Kidney capillary endothelial cell (primary cell): ENCODE results near the gene CMTM8.

Source experiments
- DNase-seq: peaks from one replicate; pipeline ENCODE4 v3.0.0-alpha.2; 2018; ENCODE audit warnings: low spot score

The CMTM8 gene

GRCh38 chr3:32307591-32307990 lies 69.1 kb downstream of the CMTM8 start:
- no peak for DNase-seq

- DNase-seq, result no peak
Observed at GRCh38 chr3:32308378-32308777, 69.9 kb downstream of the CMTM8 start.

- DNase-seq, result no peak
Observed at GRCh38 chr3:32309654-32310242, 71.3 kb downstream of the CMTM8 start.

GRCh38 chr3:32310336-32310735 lies 71.9 kb downstream of the CMTM8 start:
- DNase-seq, result no peak

GRCh38 chr3:32310918-32311839 lies 72.7 kb downstream of the CMTM8 start:
- no peak for DNase-seq

GRCh38 chr3:32312251-32312650 lies 73.8 kb downstream of the CMTM8 start:
- DNase-seq, result no peak

- DNase-seq, result no peak
Observed at GRCh38 chr3:32313169-32313568, 74.7 kb downstream of the CMTM8 start.

GRCh38 chr3:32313723-32314473 lies 75.4 kb downstream of the CMTM8 start:
- peak; percentile 60 for DNase-seq

GRCh38 chr3:32315441-32315840 lies 77.0 kb downstream of the CMTM8 start:
- DNase-seq, result no peak

- DNase-seq, result no peak
Observed at GRCh38 chr3:32316319-32316718, 77.8 kb downstream of the CMTM8 start.

GRCh38 chr3:32316976-32317375 lies 78.5 kb downstream of the CMTM8 start:
- no peak for DNase-seq

GRCh38 chr3:32319607-32320006 lies 81.1 kb downstream of the CMTM8 start:
- DNase-seq, result no peak

- DNase-seq, result no peak
Observed at GRCh38 chr3:32320080-32320479, 81.6 kb downstream of the CMTM8 start.

GRCh38 chr3:32321095-32321790 lies 82.8 kb downstream of the CMTM8 start:
- no peak for DNase-seq

GRCh38 chr3:32322311-32322710 lies 83.8 kb downstream of the CMTM8 start:
- DNase-seq, result no peak

GRCh38 chr3:32323604-32324003 lies 85.1 kb downstream of the CMTM8 start:
- DNase-seq, result no peak

GRCh38 chr3:32325201-32325600 lies 86.7 kb downstream of the CMTM8 start:
- DNase-seq, result no peak

GRCh38 chr3:32325927-32326326 lies 87.4 kb downstream of the CMTM8 start:
- no peak for DNase-seq

GRCh38 chr3:32326795-32327194 lies 88.3 kb downstream of the CMTM8 start:
- no peak for DNase-seq

GRCh38 chr3:32334675-32335074 lies 96.2 kb downstream of the CMTM8 start:
- no peak for DNase-seq

- no peak for DNase-seq
Observed at GRCh38 chr3:32335365-32336112, 97.1 kb downstream of the CMTM8 start.

- DNase-seq, result no peak
Observed at GRCh38 chr3:32336113-32336498, 97.6 kb downstream of the CMTM8 start.
